GM19452 (cell line): ENCODE measurements around the gene TRIM46.
"Not testable (repeated sequence)": the region's sequence is repeated elsewhere in the genome, so short reads cannot be mapped to it uniquely, and the experiment has no call there.

Experiments used
- ATAC-seq: cut with Tn5 transposase; IDR thresholded peaks from one replicate; pipeline ENCODE4 v1.9.1; 2021; ENCODE audit not compliant: unreplicated experiment

Gene TRIM46

GRCh38 chr1:155205035-155205434, 31.4 kb downstream of the TRIM46 start:
- ATAC-seq, result no peak

GRCh38 chr1:155205969-155206593, 32.4 kb downstream of the TRIM46 start:
- no peak for ATAC-seq

DNA sequence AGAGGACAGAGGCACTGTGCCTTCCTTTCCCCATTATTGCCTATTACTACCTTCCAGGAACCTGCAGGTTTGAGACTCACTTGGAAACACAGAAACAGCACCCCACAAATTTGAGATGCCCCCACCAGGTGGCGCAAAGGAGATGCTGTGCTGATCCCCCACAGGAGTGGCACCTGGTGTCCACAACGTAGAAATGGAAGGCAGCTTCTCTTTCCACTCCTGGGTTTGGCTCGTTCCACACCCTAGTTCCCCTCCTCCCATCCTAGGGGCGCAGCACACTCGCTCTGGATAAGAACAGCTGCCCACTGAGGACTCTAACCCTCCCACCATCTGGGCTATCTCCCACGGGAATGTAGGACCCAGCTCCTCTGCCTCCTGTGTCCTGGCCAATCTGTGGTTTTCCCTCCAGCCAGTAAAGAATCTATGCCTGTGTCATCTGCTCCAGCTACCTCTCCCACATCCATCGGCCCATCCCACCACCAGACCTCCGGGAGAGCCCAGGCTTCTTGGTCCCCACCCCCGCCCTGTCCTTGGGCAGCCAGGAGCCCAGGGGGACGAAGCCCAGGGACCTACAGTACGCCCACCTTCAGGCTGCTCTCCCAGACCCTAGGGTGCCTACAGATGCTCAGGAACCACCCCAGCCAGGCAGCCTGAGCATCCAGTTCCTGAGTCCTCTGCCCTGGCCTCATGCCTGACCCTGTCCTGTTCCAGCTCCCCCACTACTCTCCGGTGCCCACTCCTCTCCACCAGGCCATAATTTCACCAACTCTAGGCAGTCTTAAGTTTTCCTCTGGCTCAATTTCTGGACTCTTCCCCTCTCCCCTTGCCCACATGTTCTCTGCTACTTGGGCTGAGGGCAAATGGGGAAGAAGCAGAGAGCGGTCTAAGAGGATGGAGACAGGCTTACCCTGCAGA, 33.5 kb downstream of the TRIM46 start:
- no peak for ATAC-seq

DNA sequence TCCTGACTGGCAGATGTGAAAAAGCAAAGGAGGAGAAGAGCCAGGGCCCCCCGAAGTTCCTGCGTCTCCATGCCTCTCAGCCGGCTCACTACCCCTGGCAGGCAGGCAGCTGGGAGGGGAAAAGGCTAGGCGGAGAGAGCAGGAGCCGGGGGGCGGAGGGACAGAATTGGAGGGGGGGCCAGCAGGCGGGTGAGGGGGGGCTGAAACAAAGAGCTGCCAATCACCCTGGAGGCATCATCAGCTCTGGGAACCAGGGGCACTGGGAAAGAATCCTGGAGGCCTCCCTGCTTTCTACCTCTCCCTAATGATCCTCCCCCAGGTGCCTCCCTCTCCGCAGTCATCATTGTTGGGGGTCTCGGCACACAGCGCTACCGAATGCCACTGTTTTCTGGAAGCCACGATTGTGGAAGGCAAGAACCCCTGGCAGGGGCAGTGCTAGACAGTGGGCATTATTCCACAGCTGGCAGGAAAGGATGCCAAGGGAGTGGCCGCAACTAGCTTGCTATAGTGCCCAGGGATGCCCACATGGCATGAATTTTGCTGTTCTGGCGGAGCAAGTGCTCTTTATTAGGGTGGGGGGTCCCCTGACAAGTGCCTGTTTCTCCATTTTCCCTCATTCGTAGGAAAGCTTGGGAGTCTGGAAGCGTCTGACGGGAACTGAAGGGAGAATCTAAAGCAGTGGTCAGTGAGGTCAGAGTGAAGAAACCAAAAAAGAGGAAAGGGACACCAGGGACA, 34.3 kb downstream of the TRIM46 start, which contains the start of gene THBS3:
THBS3 (minus strand) TSS at position 92 of the 735 bp plus-strand sequence; CDS start at position 71, 21 bp downstream.
- ATAC-seq, result no peak

DNA sequence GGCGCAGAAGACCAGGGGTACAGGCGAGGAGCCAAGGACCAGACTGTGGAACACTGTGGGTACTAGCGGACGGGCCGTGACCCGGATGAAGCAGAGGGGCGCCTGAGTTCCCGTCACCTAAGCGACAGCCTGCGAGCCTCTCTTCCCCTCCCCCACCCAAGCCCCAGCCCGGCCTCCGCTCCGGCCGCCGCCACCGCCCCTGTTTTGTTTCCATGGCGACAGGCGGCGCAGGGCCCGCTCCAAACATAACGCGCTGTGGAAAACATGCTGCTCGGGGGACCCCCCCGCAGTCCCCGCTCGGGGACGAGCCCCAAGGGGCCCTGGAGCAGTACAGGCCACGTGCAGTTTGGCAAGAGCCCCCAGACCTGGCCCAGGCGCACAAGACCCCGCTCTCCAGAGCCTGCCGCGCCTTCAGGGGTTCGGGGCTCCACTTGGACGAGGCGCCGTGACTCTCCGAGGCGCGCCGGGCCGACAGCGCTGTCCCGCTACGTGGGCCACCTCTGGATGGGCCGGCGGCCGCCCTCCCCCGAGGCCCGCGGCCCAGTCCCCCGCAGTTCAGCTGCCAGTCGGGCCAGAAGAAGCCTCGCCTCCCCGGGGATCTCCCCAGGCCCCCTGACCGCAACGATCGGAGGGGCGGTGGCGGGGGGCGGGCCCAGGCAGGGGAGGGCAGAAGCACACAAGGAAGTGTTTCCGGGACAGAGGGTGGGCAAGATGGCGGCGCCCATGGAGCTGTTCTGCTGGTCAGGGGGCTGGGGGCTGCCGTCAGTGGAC, 35.1 kb downstream of the TRIM46 start, which contains the start of gene MTX1:
MTX1 (plus strand) TSS at position 155 of the 771 bp plus-strand sequence; CDS start at position 265, 110 bp downstream.
- ATAC-seq, result peak; percentile 72

GRCh38 chr1:155209312-155209721, 35.7 kb downstream of the TRIM46 start:
- no peak for ATAC-seq

- ATAC-seq, result no peak
Measured at GRCh38 chr1:155210314-155211104, 36.9 kb downstream of the TRIM46 start.

GRCh38 chr1:155211381-155212050, 37.9 kb downstream of the TRIM46 start:
- not testable (repeated sequence) for ATAC-seq

- ATAC-seq, result not testable (repeated sequence)
Measured at GRCh38 chr1:155212051-155212440, 38.4 kb downstream of the TRIM46 start.

- not testable (repeated sequence) for ATAC-seq
Measured at GRCh38 chr1:155214702-155215101, 41.1 kb downstream of the TRIM46 start.

DNA sequence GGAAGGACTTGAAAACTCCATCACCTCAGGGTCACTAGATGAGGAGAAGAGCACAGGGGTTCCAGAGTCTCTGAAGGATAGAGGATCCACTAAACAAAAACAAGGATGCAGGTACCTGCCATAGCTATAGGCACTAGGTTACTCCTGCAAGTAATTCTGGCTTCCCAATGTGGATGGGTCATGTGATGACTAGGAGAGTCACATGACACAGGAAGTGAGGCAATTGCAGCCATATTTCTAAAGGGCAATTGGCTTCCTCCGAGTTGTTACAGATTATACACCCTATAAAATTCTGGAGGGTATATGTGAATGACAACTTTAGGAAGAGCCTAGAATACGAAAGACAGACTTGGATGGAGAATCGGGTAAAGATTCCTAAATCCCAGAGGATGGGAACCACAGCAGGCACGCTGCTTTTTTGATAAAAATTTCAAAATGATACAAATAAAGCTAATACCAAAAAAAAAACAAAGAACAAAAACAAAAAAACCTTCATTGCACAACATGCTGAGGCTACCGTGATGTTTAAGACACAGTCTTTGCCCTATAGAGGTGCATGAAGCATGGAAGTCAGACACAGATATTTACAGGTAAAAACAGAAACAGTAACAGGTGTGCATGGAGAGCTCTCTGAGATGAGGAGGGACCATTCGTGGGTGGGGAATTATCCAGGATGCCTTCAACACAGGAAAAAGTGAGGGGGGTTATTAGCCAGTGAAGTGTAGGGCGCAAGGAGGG, 45.4 kb downstream of the TRIM46 start:
- no peak for ATAC-seq

GRCh38 chr1:155219592-155220031, 46.0 kb downstream of the TRIM46 start:
- no peak for ATAC-seq

DNA sequence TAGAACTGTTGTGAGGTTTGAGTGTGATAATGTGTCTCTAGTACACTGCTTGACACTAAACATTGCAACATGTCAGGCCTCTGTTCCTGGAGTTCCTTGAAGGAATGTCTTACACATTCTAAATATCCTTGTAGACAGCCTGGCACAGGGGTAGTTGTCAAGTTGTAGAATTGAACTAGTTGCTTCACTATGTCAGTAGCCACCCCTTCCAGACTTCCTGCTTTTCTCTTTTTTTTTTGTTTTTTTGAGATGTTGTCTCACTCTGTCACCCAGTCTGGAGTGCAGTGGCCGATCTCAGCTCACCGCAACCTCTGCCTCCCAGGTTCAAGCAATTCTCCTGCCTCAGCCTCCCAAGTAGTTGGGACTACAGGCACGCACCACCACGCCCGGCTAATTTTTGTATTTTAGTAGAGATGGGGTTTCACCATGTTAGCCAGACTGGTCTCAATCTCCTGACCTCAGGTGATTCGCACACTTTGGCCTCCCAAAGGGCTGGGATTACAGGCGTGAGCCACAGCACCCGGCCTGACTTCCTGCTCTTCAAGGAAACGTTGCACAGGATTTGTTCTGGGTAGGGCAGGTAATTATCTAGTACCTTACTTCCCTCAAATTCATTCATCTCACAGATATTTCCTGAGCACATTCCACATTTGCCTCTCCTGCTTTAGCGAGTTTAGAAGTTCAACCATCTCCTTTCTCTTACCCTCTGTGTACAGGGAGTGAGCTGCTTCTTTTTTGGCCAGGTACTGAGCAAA, 46.7 kb downstream of the TRIM46 start:
- ATAC-seq, result not testable (repeated sequence)

DNA sequence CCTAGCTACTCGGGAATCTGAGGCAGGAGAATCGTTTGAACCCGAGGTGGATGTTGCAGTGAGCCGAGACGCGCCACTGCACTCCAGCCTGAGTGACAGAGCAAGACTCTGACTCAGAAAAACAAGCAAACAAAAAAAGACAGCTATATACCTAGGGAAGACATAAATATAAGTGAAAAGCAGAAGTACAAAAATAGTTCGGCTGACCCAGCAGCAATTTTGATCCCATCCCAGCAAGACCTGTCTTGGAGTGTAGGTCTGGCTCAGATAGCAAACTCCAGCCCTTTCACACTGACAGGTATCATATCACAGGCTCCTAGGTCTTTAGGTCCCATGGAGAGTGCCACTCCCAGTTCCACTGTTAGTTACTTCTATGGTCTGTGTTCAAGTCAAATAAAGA, 49.4 kb downstream of the TRIM46 start:
- ATAC-seq, result no peak

- not testable (repeated sequence) for ATAC-seq
Measured at GRCh38 chr1:155225404-155225759, 51.7 kb downstream of the TRIM46 start.

- peak; percentile 15 for ATAC-seq
Measured at GRCh38 chr1:155226188-155226909, 52.7 kb downstream of the TRIM46 start.

DNA sequence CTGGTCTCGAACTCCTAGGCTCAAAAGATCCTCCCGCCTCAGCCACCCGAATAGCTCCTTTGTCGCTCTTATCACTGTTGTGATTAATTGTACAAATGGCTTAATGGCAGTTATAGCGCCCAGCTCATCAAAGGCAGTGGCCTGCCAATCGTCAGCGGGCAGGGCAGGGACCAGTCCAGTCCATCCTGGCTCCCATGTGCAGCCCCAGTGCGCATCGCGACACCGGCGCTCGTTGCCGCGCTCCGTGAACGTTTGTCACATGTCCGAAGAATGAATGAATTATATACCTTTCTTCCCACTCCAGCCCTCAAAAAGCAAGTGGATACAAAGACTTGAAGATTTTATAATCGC, 53.2 kb downstream of the TRIM46 start:
- ATAC-seq, result peak; percentile 35
